Stimulated activated CD8-positive, alpha-beta memory T cell treated with anti-CD3 and anti-CD28 coated beads, Interleukin-4, amount 100 ng/mL, for 24 hours (primary cell): ENCODE data around the gene BCL2.
"Not testable (repeated sequence)": the region's sequence is repeated elsewhere in the genome, so short reads cannot be mapped to it uniquely, and the experiment has no call there.

Experiments used
- DNase-seq: peaks from one replicate; pipeline ENCODE4 v3.0.0-alpha.2; 2020; ENCODE audit warnings: low read depth

The BCL2 gene

GRCh38 chr18:63258749-63259566 lies 60.6 kb downstream of the BCL2 start:
- DNase-seq, result no peak

- DNase-seq, result no peak
Observed at GRCh38 chr18:63257453-63257852, 62.1 kb downstream of the BCL2 start.

GRCh38 chr18:63255435-63255834 lies 64.1 kb downstream of the BCL2 start:
- DNase-seq, result no peak

- DNase-seq, result no peak
Observed at GRCh38 chr18:63254716-63255399, 64.7 kb downstream of the BCL2 start.

- DNase-seq, result no peak
Observed at GRCh38 chr18:63253428-63254372, 65.9 kb downstream of the BCL2 start.

- no peak for DNase-seq
Observed at GRCh38 chr18:63253014-63253413, 66.6 kb downstream of the BCL2 start.

- DNase-seq, result no peak
Observed at GRCh38 chr18:63249771-63250170, 69.8 kb downstream of the BCL2 start.

- DNase-seq, result no peak
Observed at GRCh38 chr18:63247926-63248325, 71.6 kb downstream of the BCL2 start.

- DNase-seq, result no peak
Observed at GRCh38 chr18:63247506-63247905, 72.1 kb downstream of the BCL2 start.

GRCh38 chr18:63245600-63245999 lies 74.0 kb downstream of the BCL2 start:
- DNase-seq, result no peak

GRCh38 chr18:63244607-63245006 lies 75.0 kb downstream of the BCL2 start:
- no peak for DNase-seq

GRCh38 chr18:63241760-63242159 lies 77.8 kb downstream of the BCL2 start:
- no peak for DNase-seq

- no peak for DNase-seq
Observed at GRCh38 chr18:63241317-63241712, 78.3 kb downstream of the BCL2 start.

GRCh38 chr18:63240531-63241316 lies 78.8 kb downstream of the BCL2 start:
- no peak for DNase-seq

GRCh38 chr18:63238693-63239075 lies 80.9 kb downstream of the BCL2 start:
- DNase-seq, result no peak

- DNase-seq, result no peak
Observed at GRCh38 chr18:63237881-63238692, 81.5 kb downstream of the BCL2 start.

GRCh38 chr18:63236921-63237846 lies 82.4 kb downstream of the BCL2 start:
- DNase-seq, result no peak

- no peak for DNase-seq
Observed at GRCh38 chr18:63236406-63236805, 83.2 kb downstream of the BCL2 start.

- DNase-seq, result not testable (repeated sequence)
Observed at GRCh38 chr18:63235920-63236319, 83.6 kb downstream of the BCL2 start.

GRCh38 chr18:63234841-63235240 lies 84.7 kb downstream of the BCL2 start:
- no peak for DNase-seq
